Body of pancreas (tissue), 4 donors: ENCODE data around the gene OR2T27. TPM values are rescaled to one million over a fixed set of nuclear protein-coding genes. Genes with fewer than 3 reads are reported as not detected.

Experiments used
- ATAC-seq: fragments of 150-250 bp; one replicate; pipeline ENCODE4 v1.9.1; 2016
- DNase-seq, 4 donors: peaks; one replicate each; pipeline ENCODE4 v3.0.0-alpha.2; 2019
- H3K27ac ChIP-seq, 4 donors: fragments of 200-600 bp; sonication (generic); 1 replicate in 3 of 4; 2 replicates in 1 of 4; pipeline versions ENCODE4 v1.5.1 to v1.6.1; 2016 to 2019; ENCODE audit warnings: mild to moderate bottlenecking in 1 of 4, mixed read lengths in 1 of 4, moderate library complexity in 1 of 4
- H3K27me3 ChIP-seq, 2 donors: fragments of 200-600 bp; sonication (generic); one replicate each; pipeline ENCODE4 v1.6.0; 2016; ENCODE audit warnings: mild to moderate bottlenecking in 1 of 2
- H3K36me3 ChIP-seq, 2 donors: fragments of 200-600 bp; sonication (generic); replicated peaks in 1 of 2; 2 replicates each; pipeline ENCODE4 v1.5.1; 2016; ENCODE audit warnings: low read depth in 2 of 2; ENCODE audit not compliant: insufficient read depth in 1 of 2
- H3K4me1 ChIP-seq: fragments of 200-600 bp; sonication (generic); one replicate; pipeline ENCODE4 v1.6.0; 2016
- H3K4me3 ChIP-seq, 2 donors: fragments of 200-600 bp; sonication (generic); 1 replicate in 1 of 2; 2 replicates in 1 of 2; pipeline ENCODE4 v1.5.1; 2016 to 2019
- H3K9me3 ChIP-seq, 3 donors: fragments of 200-600 bp; sonication (generic); 1 replicate in 2 of 3; 2 replicates in 1 of 3; pipeline ENCODE4 v1.5.1; 2016
- POLR2A ChIP-seq, 3 donors: fragments of 450-650 bp; IDR thresholded peaks; one replicate each; pipeline ENCODE4 v1.6.1; 2016; ENCODE audit warnings: antibody characterized with exemption in 3 of 3, mild to moderate bottlenecking in 2 of 3
- WGBS, 2 donors: methylation state at CpG; one replicate each; pipeline ENCODE4 v1.1.5; 2017; 5-methylcytosine and 5-hydroxymethylcytosine counted together
- intact Hi-C: fragments of 100-400 bp; cut with DNase I; formaldehyde crosslinking; loops from one replicate; pipeline ENCODE4 v1.15.1; 2023
- total RNA-seq, 2 donors: library from RNA; depleted of rRNA; stranded (reverse); fragments of >200 nt; gene quantifications; one replicate each; pipeline ENCODE4 v1.1.0, GENCODE V29; 2016
- TF ChIP-seq, protein P1 (sequence below), 7 experiments: fragments of 450-650 bp in 4 of 7; fragments of 200-600 bp in 3 of 7; sonication (generic) in 3 of 7; IDR thresholded peaks; one replicate each; pipeline ENCODE4 v1.5.1; 2016 to 2019; ENCODE audit warnings: antibody characterized with exemption in 7 of 7

The OR2T27 gene
- total RNA-seq, 2 donors from 2014 or later = not detected

DNA sequence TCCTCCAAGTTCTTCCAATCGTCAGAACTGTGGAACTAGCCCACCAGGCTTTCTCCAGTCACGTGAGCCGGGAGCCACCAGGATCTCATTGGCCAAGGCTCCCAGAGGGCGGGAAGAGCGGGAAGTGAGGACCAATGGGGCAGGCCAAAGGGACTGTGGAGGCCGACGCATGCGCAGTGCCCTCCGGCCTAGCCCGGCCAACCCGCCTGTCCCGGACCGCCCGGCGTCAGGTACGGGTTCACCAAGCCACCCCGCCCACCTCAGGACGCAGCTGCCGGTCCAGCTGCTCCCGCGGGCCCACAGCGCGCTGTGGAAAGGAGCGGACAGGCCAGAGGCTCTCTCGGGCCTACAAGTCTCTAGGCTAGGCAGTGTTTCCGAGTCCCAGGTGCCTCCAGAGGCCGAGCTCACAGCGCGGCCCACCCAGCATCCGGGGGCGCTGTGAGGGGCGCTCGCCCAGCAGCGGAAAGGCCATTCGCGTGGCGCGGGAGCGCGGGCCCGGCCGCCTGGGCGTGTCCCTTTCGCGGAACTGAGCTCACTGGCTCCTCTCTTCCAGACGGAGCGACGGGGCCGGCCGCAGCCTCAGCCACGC lies 36.3 kb upstream of the OR2T27 start:
- Histone ChIP-seq H3K27me3 (peaks cover 0 to 5% of the 10 kb centered on the region in 2 donors), H3K4me1 (no peaks in the 10 kb centered on the region), H3K36me3 (no peaks in the 10 kb centered on the region), H3K27ac (no peak overlapping the region), H3K4me3 (no peak overlapping the region), H3K9me3 (no peaks in the 10 kb centered on the region)
- intact Hi-C loops = no loop called here
- no peak for TF ChIP-seq POLR2A (IDR thresholded peaks at IDR 0.05)
- TF ChIP-seq, protein P1, sequence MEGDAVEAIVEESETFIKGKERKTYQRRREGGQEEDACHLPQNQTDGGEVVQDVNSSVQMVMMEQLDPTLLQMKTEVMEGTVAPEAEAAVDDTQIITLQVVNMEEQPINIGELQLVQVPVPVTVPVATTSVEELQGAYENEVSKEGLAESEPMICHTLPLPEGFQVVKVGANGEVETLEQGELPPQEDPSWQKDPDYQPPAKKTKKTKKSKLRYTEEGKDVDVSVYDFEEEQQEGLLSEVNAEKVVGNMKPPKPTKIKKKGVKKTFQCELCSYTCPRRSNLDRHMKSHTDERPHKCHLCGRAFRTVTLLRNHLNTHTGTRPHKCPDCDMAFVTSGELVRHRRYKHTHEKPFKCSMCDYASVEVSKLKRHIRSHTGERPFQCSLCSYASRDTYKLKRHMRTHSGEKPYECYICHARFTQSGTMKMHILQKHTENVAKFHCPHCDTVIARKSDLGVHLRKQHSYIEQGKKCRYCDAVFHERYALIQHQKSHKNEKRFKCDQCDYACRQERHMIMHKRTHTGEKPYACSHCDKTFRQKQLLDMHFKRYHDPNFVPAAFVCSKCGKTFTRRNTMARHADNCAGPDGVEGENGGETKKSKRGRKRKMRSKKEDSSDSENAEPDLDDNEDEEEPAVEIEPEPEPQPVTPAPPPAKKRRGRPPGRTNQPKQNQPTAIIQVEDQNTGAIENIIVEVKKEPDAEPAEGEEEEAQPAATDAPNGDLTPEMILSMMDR (IDR thresholded peaks at IDR 0.05) = no peak
- ATAC-seq = no peak
- DNase-seq = no peak
- 61 to 93% methylated on average over 25 to 46 of the region's 51 CpGs for WGBS, 2 donors

DNA sequence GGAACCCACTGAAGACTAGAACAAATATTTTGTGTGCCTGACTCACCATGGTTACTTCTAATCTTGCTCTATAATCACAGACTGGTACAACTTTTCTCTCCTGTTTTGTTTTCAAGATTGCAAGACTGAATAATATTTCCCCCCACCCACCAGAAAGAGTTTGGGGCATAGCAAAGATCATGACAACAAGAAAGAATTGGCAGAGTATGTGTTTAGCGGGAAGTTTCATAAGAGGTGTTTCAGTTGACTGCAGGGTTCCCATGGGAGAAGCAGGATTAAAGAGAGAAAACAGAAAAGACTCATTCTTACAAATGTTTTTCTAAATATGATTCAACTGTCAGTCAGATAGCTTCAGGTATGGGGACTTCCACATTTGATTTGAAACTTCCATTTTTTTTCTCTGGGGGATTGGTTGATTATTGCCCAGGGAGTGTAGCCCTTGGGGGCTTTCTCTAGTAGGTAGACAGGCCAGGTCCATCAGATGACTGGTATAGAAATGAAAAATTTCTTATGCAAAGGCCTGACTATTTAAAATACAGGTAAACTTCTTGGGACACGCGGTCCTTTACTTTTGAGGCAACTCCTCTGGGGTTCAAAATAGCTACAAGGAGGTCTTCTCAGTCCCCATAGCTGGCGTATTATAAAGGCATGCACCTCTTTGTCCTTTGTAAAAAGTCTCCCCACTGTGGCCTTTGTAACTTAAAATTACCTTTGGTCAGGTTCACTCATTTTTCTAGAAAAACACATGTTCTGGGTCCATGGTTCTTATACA lies 33.4 kb upstream of the OR2T27 start:
- H3K4me3 ChIP-seq = no peak overlapping the region
- H3K27ac ChIP-seq = no peak overlapping the region
- WGBS, 2 donors = 77 to 85% methylated on average over 4 of the region's 4 CpGs
- DNase-seq (no peak), ATAC-seq (no peak)
- intact Hi-C loops = no loop called here
- no peaks in the 10 kb centered on the region for H3K4me1 ChIP-seq
- H3K9me3 ChIP-seq = no peaks in the 10 kb centered on the region
- H3K36me3 ChIP-seq = no peaks in the 10 kb centered on the region
- TF ChIP-seq POLR2A (IDR thresholded peaks at IDR 0.05) = no peak
- TF ChIP-seq, protein P1 (IDR thresholded peaks at IDR 0.05) = no peak
- no peaks in the 10 kb centered on the region for H3K27me3 ChIP-seq

DNA sequence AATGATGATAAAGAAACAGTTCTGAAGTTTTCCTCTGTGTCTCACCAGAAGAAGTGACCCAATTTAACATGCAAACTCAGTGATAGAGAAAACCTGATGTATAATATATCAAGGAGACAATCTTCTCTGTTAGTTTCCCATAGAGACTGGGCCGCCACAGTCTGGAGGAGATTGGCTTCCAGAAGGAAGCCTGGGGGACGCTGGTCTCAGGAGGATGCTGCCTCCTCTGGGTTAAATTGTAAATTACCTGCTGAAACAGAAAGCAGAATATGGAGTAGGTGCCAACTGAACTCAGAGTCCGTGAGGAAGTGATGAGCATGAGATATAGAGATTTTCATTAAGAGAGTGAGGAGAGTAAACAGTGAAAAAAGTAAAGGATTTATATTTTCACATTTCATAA lies 31.5 kb upstream of the OR2T27 start:
- Histone ChIP-seq H3K4me3 (no peak overlapping the region), H3K36me3 (no peaks in the 10 kb centered on the region), H3K9me3 (no peaks in the 10 kb centered on the region), H3K27ac (no peak overlapping the region), H3K4me1 (no peaks in the 10 kb centered on the region), H3K27me3 (no peaks in the 10 kb centered on the region)
- WGBS, 2 donors = 16 to 22% methylated on average over 3 of the region's 3 CpGs
- intact Hi-C loops = no loop called here
- TF ChIP-seq, protein P1 (IDR thresholded peaks at IDR 0.05) = peak in 4 of 7 experiments; percentile 31 to 52 (median 46)
- no peak for TF ChIP-seq POLR2A (IDR thresholded peaks at IDR 0.05)
- ATAC-seq (peak; percentile 56), DNase-seq (peak in 2 of 4 donors; percentile 7 to 23)

DNA sequence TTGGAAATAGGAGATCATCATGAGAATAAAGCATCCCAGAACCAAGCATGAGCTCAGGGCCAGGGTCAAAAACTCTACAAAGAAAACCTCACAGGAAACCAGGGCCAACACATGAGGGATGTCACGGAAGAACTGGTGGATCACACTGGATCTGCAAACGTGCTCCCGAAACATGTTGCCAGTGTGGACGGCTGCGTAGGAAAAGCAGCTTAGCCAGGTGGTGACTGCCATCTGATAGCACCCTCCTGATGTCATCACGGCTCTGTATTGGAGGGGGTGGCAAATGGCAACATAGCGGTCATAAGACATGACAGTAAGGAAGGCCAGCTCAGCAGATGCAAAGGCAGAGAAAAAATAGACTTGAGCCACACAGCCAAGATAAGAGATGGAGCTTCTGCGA lies 26.3 kb upstream of the OR2T27 start:
- Histone ChIP-seq H3K4me3 (no peak overlapping the region), H3K27ac (no peak overlapping the region), H3K36me3 (no peaks in the 10 kb centered on the region), H3K9me3 (no peaks in the 10 kb centered on the region), H3K4me1 (no peaks in the 10 kb centered on the region), H3K27me3 (no peaks in the 10 kb centered on the region)
- 70 to 73% methylated on average over 8 of the region's 8 CpGs for whole genome bisulfite sequencing, 2 donors
- no peak for ATAC-seq
- TF ChIP-seq, protein P1 (IDR thresholded peaks at IDR 0.05) = no peak
- no peak for TF ChIP-seq POLR2A (IDR thresholded peaks at IDR 0.05)
- no peak for DNase-seq
- intact Hi-C loops = no loop called here
